B cell (primary cell): Measurements from ENCODE around the gene HOTAIR. TPM values are rescaled to one million over a fixed set of nuclear protein-coding genes. Genes with fewer than 3 reads are reported as not detected.

Source experiments
- ATAC-seq: fragments of 200-7000 bp; cut with Tn5 transposase; one replicate; pipeline ENCODE4 v1.10.0; 2021; ENCODE audit warnings: low read depth, mild to moderate bottlenecking, moderate number of reproducible peaks, moderate library complexity
- CTCF ChIA-PET: fragments of 350-600 bp; sonication (Branson Sonifier 250); formaldehyde crosslinking; loops from one replicate; lab custom pipeline; 2021; ENCODE audit warnings: antibody characterized with exemption, inconsistent platforms; lab: Charles Lee
- POLR2A ChIA-PET: fragments of 350-600 bp; sonication (Branson Sonifier 250); formaldehyde crosslinking; loops from one replicate; lab custom pipeline; 2021; ENCODE audit warnings: antibody characterized with exemption; lab: Charles Lee
- DNase-seq: peaks from one replicate; pipeline ENCODE4 v3.0.0; 2013
- H2AFZ ChIP-seq: 2 replicates; pipeline ENCODE4 v1.6.1; 2012; ENCODE audit warnings: mild to moderate bottlenecking, low read depth, low read length; ENCODE audit not compliant: insufficient read depth, poor library complexity, severe bottlenecking
- H3K27ac ChIP-seq, 2 donors: 1 replicate in 1 of 2; 2 replicates in 1 of 2; pipeline ENCODE4 v1.5.1; 2012 to 2013; ENCODE audit warnings: low read length in 2 of 2, mild to moderate bottlenecking in 2 of 2, moderate library complexity in 1 of 2
- H3K27me3 ChIP-seq, 4 experiments: fragments of 200-600 bp in 1 of 4; sonication (generic) in 1 of 4; replicated peaks in 1 of 4; 1 replicate in 2 of 4; 2 replicates in 2 of 4; pipeline versions ENCODE4 v1.6.1 to v1.7.0; 2013 to 2016; ENCODE audit warnings: low read length in 3 of 4, mild to moderate bottlenecking in 2 of 4, mixed read lengths in 1 of 4, moderate library complexity in 1 of 4; ENCODE audit not compliant: insufficient read depth in 4 of 4, control insufficient read depth in 3 of 4; ENCODE audit errors: control extremely low read depth in 1 of 4
- H3K36me3 ChIP-seq, 2 experiments: replicated peaks in 1 of 2; 1 replicate in 1 of 2; 2 replicates in 1 of 2; pipeline versions ENCODE4 v1.6.1 to v1.7.1; 2013; ENCODE audit warnings: low read length in 1 of 2; ENCODE audit not compliant: insufficient read depth in 2 of 2, control insufficient read depth in 1 of 2; ENCODE audit errors: control extremely low read depth in 1 of 2, extremely low read depth in 1 of 2
- H3K4me1 ChIP-seq, 2 donors: fragments of 200-600 bp in 1 of 2; sonication (generic) in 1 of 2; 1 replicate in 1 of 2; 2 replicates in 1 of 2; pipeline versions ENCODE4 v1.5.1 to v1.6.1; 2013 to 2017; ENCODE audit warnings: low read length in 2 of 2; ENCODE audit not compliant: control insufficient read depth in 2 of 2, insufficient read depth in 2 of 2
- H3K4me2 ChIP-seq: replicated peaks from 2 replicates; pipeline ENCODE3; 2012; ENCODE audit warnings: mild to moderate bottlenecking, low read depth, low read length; ENCODE audit not compliant: poor library complexity, severe bottlenecking
- H3K4me3 ChIP-seq, 5 experiments: fragments of 200-600 bp in 1 of 5; sonication (generic) in 1 of 5; 1 replicate in 3 of 5; 2 replicates in 2 of 5; pipeline versions ENCODE4 v1.5.1 to v1.7.0; 2011 to 2016; ENCODE audit warnings: low read length in 4 of 5, mild to moderate bottlenecking in 4 of 5, low read depth in 2 of 5, control low read depth in 1 of 5, moderate library complexity in 1 of 5; ENCODE audit not compliant: insufficient read depth in 1 of 5; ENCODE audit errors: control extremely low read depth in 1 of 5, extremely low read depth in 1 of 5
- H3K79me2 ChIP-seq: fragments of 200-600 bp; sonication (generic); one replicate; pipeline ENCODE4 v1.6.0; 2016; ENCODE audit warnings: low read length; ENCODE audit not compliant: control insufficient read depth, insufficient read depth
- H3K9ac ChIP-seq: fragments of 200-600 bp; sonication (generic); 2 replicates; pipeline ENCODE4 v1.6.1; 2017; ENCODE audit warnings: mild to moderate bottlenecking, low read length, moderate library complexity
- H3K9me3 ChIP-seq, 3 donors: one replicate each; pipeline versions ENCODE4 v1.6.1 to v1.7.1; 2013; ENCODE audit warnings: low read length in 2 of 3; ENCODE audit not compliant: control insufficient read depth in 2 of 3, insufficient read depth in 1 of 3; ENCODE audit errors: control extremely low read depth in 1 of 3
- H4K20me1 ChIP-seq: 2 replicates; pipeline ENCODE4 v1.6.0; 2012; ENCODE audit warnings: mild to moderate bottlenecking, low read length; ENCODE audit not compliant: insufficient read depth, control insufficient read depth, poor library complexity, severe bottlenecking
- H3K27ac Mint-ChIP-seq: one replicate; pipeline ENCODE4 v1.8.0; 2021; ENCODE audit warnings: mixed read lengths
- H3K27me3 Mint-ChIP-seq: one replicate; pipeline ENCODE4 v1.8.0; 2021; ENCODE audit warnings: mixed read lengths
- H3K4me1 Mint-ChIP-seq: one replicate; pipeline ENCODE4 v1.8.0; 2021; ENCODE audit warnings: mixed read lengths
- H3K4me3 Mint-ChIP-seq: one replicate; pipeline ENCODE4 v1.8.0; 2021; ENCODE audit warnings: mixed read lengths
- H3K9me3 Mint-ChIP-seq: one replicate; pipeline ENCODE4 v1.8.0; 2022; ENCODE audit warnings: mixed read lengths; ENCODE audit not compliant: insufficient read depth
- EZH2 ChIP-seq: IDR thresholded peaks from 2 replicates; pipeline ENCODE4 v1.6.1; 2012; ENCODE audit warnings: borderline replicate concordance, low read depth, mild to moderate bottlenecking, moderate library complexity, low read length; ENCODE audit not compliant: insufficient read depth, poor library complexity, severe bottlenecking
- WGBS: methylation state at CpG from one replicate; pipeline ENCODE4 v1.1.5; 2013; ENCODE audit warnings: missing lambda C conversion rate; ENCODE audit not compliant: insufficient coverage; 5-methylcytosine and 5-hydroxymethylcytosine counted together
- intact Hi-C: fragments of 100-400 bp; cut with micrococcal nuclease; formaldehyde crosslinking; loops from one replicate; pipeline ENCODE4 v1.10.0; 2022
- polyA plus RNA-seq: library from polyadenylated mRNA; depleted of rRNA; stranded (reverse); fragments of >200 nt; gene quantifications from 2 replicates; pipeline ENCODE4 v1.2.3, GENCODE V29; 2012
- total RNA-seq, 2 donors: library from RNA; stranded (reverse); fragments of 120-200 nt in 1 of 2; gene quantifications; 1 replicate in 1 of 2; 2 replicates in 1 of 2; pipeline versions ENCODE4 v1.2.3 to v1.2.4, GENCODE V29; 2013 to 2022
- TF ChIP-seq, protein P1 (sequence below): fragments of 200-600 bp; IDR thresholded peaks from one replicate; pipeline ENCODE4 v1.8.0; 2022; ENCODE audit warnings: antibody characterized with exemption, mild to moderate bottlenecking

HOTAIR gene
- total and polyA plus RNA-seq, 2 donors (not counting 1 experiment from before 2014, with no cell fraction given): not detected

DNA sequence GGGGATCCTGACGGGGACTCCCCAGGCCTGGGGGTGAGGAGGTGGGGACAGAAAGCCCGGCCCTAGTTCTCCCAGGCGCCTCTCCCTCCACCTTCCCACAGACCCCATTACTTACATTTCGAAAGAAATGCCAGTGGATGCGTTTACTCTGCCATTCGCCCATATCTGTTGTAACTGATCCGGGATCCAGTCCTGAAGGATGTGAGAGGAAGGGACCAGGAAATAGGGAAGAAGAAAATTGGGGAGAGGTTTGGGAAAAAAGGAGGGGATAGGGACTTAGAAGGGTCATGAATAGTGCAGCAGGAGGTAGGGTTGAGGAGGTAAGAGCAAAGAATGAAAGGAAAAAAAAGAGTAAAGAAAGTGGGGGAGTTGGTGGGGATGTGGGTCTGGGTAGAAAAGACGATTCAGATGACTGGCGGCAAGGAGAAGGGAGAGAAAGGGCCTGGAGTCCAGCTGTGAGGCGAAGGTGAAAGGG lies 18.9 kb downstream of the HOTAIR start:
- Histone ChIP-seq H3K4me1 (peaks cover 16 to 48% of the 10 kb centered on the region in 2 donors), H3K27ac (no peak overlapping the region), H3K9me3 (peaks cover 0 to 87% (median 11%) of the 10 kb centered on the region in 3 donors), H3K36me3 (no peaks in the 10 kb centered on the region), H2AFZ (no peak overlapping the region), H4K20me1 (no peaks in the 10 kb centered on the region), H3K27me3 (peaks cover 0 to 99% (median 88%) of the 10 kb centered on the region in 4 experiments), H3K4me3 (no peak overlapping the region), H3K9ac (no peak overlapping the region), H3K79me2 (no peaks in the 10 kb centered on the region), H3K4me2 (no peak overlapping the region)
- WGBS: 13% methylated on average over 5 of the region's 10 CpGs
- ChIA-PET CTCF (no interaction called here), POLR2A (no interaction called here)
- no peak for ATAC-seq
- Mint-ChIP-seq H3K9me3 (no peaks in the 10 kb centered on the region), H3K4me1 (peaks cover 19% of the 10 kb centered on the region), H3K27ac (peak overlapping the region; percentile 61), H3K4me3 (no peak overlapping the region), H3K27me3 (peaks cover 76% of the 10 kb centered on the region)
- intact Hi-C loops: no loop called here
- TF ChIP-seq, protein P1, sequence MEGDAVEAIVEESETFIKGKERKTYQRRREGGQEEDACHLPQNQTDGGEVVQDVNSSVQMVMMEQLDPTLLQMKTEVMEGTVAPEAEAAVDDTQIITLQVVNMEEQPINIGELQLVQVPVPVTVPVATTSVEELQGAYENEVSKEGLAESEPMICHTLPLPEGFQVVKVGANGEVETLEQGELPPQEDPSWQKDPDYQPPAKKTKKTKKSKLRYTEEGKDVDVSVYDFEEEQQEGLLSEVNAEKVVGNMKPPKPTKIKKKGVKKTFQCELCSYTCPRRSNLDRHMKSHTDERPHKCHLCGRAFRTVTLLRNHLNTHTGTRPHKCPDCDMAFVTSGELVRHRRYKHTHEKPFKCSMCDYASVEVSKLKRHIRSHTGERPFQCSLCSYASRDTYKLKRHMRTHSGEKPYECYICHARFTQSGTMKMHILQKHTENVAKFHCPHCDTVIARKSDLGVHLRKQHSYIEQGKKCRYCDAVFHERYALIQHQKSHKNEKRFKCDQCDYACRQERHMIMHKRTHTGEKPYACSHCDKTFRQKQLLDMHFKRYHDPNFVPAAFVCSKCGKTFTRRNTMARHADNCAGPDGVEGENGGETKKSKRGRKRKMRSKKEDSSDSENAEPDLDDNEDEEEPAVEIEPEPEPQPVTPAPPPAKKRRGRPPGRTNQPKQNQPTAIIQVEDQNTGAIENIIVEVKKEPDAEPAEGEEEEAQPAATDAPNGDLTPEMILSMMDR: no peak
- no peak for TF ChIP-seq EZH2
- DNase-seq: peak; percentile 30

GRCh38 chr12:53955036-53955775 lies 19.5 kb downstream of the HOTAIR start:
- Histone ChIP-seq H4K20me1 (no peaks in the 10 kb centered on the region), H3K27ac (no peak overlapping the region), H3K79me2 (no peaks in the 10 kb centered on the region), H2AFZ (no peak overlapping the region), H3K27me3 (peaks cover 0 to 99% (median 88%) of the 10 kb centered on the region in 4 experiments), H3K9ac (no peak overlapping the region), H3K4me1 (peaks cover 14 to 46% of the 10 kb centered on the region in 2 donors), H3K9me3 (peaks cover 0 to 87% (median 11%) of the 10 kb centered on the region in 3 donors), H3K4me2 (no peak overlapping the region), H3K4me3 (no peak overlapping the region), H3K36me3 (no peaks in the 10 kb centered on the region)
- DNase-seq (peak; percentile 35), ATAC-seq (no peak)
- TF ChIP-seq, protein P1: no peak
- TF ChIP-seq EZH2: no peak
- WGBS: 10% methylated on average over 77 of the region's 86 CpGs
- intact Hi-C loops: no loop called here
- H3K4me3 Mint-ChIP-seq: no peak overlapping the region
- peaks cover 17% of the 10 kb centered on the region for H3K4me1 Mint-ChIP-seq
- H3K27me3 Mint-ChIP-seq: peaks cover 75% of the 10 kb centered on the region
- no peak overlapping the region for H3K27ac Mint-ChIP-seq
- CTCF ChIA-PET: no interaction called here
- H3K9me3 Mint-ChIP-seq: no peaks in the 10 kb centered on the region
- POLR2A ChIA-PET: no interaction called here
